OCI-LY7 (cell line): ENCODE measurements around the gene STIM1. TPM values are rescaled to one million over a fixed set of nuclear protein-coding genes. Genes with fewer than 3 reads are reported as not detected.

Experiments
- BruUV-seq: library from RNA; stranded (reverse); fragments of 400-500 nt; replicated peaks from 2 replicates; lab custom pipeline; 2021; lab: Mats Ljungman, UMichigan
- CTCF ChIA-PET: fragments of 300-600 bp; sonication (Branson Sonifier 250); formaldehyde crosslinking; loops from one replicate; lab custom pipeline; 2022; ENCODE audit warnings: antibody characterized with exemption; ENCODE audit not compliant: unreplicated experiment; lab: Charles Lee
- POLR2A ChIA-PET: fragments of 300-600 bp; sonication (Branson Sonifier 250); formaldehyde crosslinking; loops from one replicate; lab custom pipeline; 2022; ENCODE audit warnings: antibody characterized with exemption; lab: Charles Lee
- DNase-seq: peaks from one replicate; pipeline ENCODE4 v3.0.0-alpha.2; 2015; ENCODE audit warnings: low spot score
- H2AFZ ChIP-seq: fragments of 200-600 bp; sonication (generic), shearing (Covaris generic); 2 replicates; pipeline ENCODE4 v1.6.1; 2014; ENCODE audit warnings: mild to moderate bottlenecking, antibody characterized with exemption, low read length, moderate library complexity
- H3K27ac ChIP-seq: fragments of 200-600 bp; sonication (generic); 2 replicates; pipeline ENCODE4 v1.5.1; 2014; ENCODE audit warnings: mixed run types, low read depth, mild to moderate bottlenecking, moderate library complexity, low read length, inconsistent platforms; ENCODE audit not compliant: poor library complexity, severe bottlenecking
- H3K36me3 ChIP-seq: fragments of 200-600 bp; sonication (generic); 2 replicates; pipeline ENCODE4 v1.6.1; 2014; ENCODE audit warnings: mild to moderate bottlenecking, antibody characterized with exemption, low read length, moderate library complexity, mixed read lengths; ENCODE audit not compliant: insufficient read depth
- H3K4me1 ChIP-seq: fragments of 200-600 bp; sonication (generic); 2 replicates; pipeline ENCODE4 v1.5.1; 2014; ENCODE audit warnings: mild to moderate bottlenecking, low read length; ENCODE audit not compliant: insufficient read depth, poor library complexity, severe bottlenecking
- H3K4me2 ChIP-seq: fragments of 200-600 bp; sonication (generic); 2 replicates; pipeline ENCODE4 v1.6.1; 2014; ENCODE audit warnings: mild to moderate bottlenecking, low read length
- H3K4me3 ChIP-seq: fragments of 200-600 bp; sonication (generic); 2 replicates; pipeline ENCODE4 v1.5.1; 2014; ENCODE audit warnings: mild to moderate bottlenecking, low read depth, low read length; ENCODE audit not compliant: poor library complexity, severe bottlenecking
- H3K79me2 ChIP-seq: fragments of 200-600 bp; sonication (generic); 2 replicates; pipeline ENCODE4 v1.6.1; 2016; ENCODE audit warnings: low read depth, mild to moderate bottlenecking, low read length, moderate library complexity, mixed read lengths; ENCODE audit not compliant: insufficient read depth
- H3K9me2 ChIP-seq: fragments of 200-600 bp; sonication (generic); 2 replicates; pipeline ENCODE4 v1.6.1; 2016; ENCODE audit warnings: mild to moderate bottlenecking, low read length, mixed read lengths; ENCODE audit not compliant: insufficient read depth
- H3K9me3 ChIP-seq: fragments of 200-600 bp; sonication (generic); 2 replicates; pipeline ENCODE4 v1.6.1; 2014; ENCODE audit warnings: mild to moderate bottlenecking, mixed run types, low read length, mixed read lengths
- H4K20me1 ChIP-seq: fragments of 200-600 bp; sonication (generic); 2 replicates; pipeline ENCODE4 v1.6.1; 2014; ENCODE audit warnings: mild to moderate bottlenecking, antibody characterized with exemption, low read length, moderate library complexity, mixed read lengths; ENCODE audit not compliant: insufficient read depth
- CTCF ChIP-seq: fragments of 200-600 bp; sonication (generic); conservative IDR thresholded peaks from 2 replicates; pipeline ENCODE4 v1.5.1; 2014; ENCODE audit warnings: mild to moderate bottlenecking, antibody characterized with exemption, low read length, moderate library complexity, mixed read lengths
- EZH2phosphoT487 ChIP-seq: fragments of 200-600 bp; sonication (generic); IDR thresholded peaks from 2 replicates; pipeline ENCODE4 v1.6.1; 2018; ENCODE audit warnings: low read depth, borderline replicate concordance, mild to moderate bottlenecking, mixed run types, antibody characterized with exemption, low read length, moderate library complexity, mixed read lengths
- intact Hi-C: fragments of 100-400 bp; cut with micrococcal nuclease; formaldehyde crosslinking; loops from one replicate; pipeline ENCODE4 v1.10.0; 2022; ENCODE audit not compliant: unreplicated experiment
- total RNA-seq, 2 experiments: library from RNA; depleted of rRNA in 1 of 2; stranded (reverse); fragments of >200 nt in 1 of 2; shearing (Covaris generic) in 1 of 2; gene quantifications; 2 replicates each; pipeline ENCODE4 v1.2.3, GENCODE V29; 2014 to 2022

The STIM1 gene
- total RNA-seq, 2 experiments from 2014 or later = 21.0 to 49.1 TPM

GRCh38 chr11:3849297-3849874, 6.1 kb upstream of the STIM1 start:
- Histone ChIP-seq H3K9me3 (no peaks in the 10 kb centered on the region), H3K79me2 (no peaks in the 10 kb centered on the region), H3K4me3 (no peak overlapping the region), H3K36me3 (no peaks in the 10 kb centered on the region), H3K4me2 (no peak overlapping the region), H4K20me1 (no peaks in the 10 kb centered on the region), H3K4me1 (peaks cover 20% of the 10 kb centered on the region), H3K27ac (no peak overlapping the region), H2AFZ (no peak overlapping the region), H3K9me2 (no peaks in the 10 kb centered on the region)
- intact Hi-C loops = loop anchor here (1.0 kb wide), 1 partner anchor 223 kb away; no protein-coding TSS in a partner anchor
- POLR2A ChIA-PET = interaction anchor here (0.6 to 3.7 kb wide), 7 partner anchors 8 to 232 kb away, joined by 3 to 21 read pairs (median 4); partner anchors contain the start of gene RHOG
- TF ChIP-seq EZH2phosphoT487 (no peak), CTCF (peak; percentile 91)
- peak; percentile 69 for DNase-seq
- CTCF ChIA-PET = interaction anchor here (0.7 to 4.7 kb wide), 6 partner anchors 8 to 223 kb away, joined by 3 to 36 read pairs (median 4); partner anchors contain the start of gene RHOG
- BruUV-seq = no TSS peak

- Histone ChIP-seq H3K36me3 (no peaks in the 10 kb centered on the region), H3K4me1 (peaks cover 45% of the 10 kb centered on the region), H3K4me2 (peak overlapping the region; percentile 84), H3K27ac (peak overlapping the region; percentile 94), H3K4me3 (peak overlapping the region; percentile 81), H3K9me2 (no peaks in the 10 kb centered on the region), H3K79me2 (peaks cover 29% of the 10 kb centered on the region), H2AFZ (peak overlapping the region; percentile 86; the same call in 1 of the 2 replicates), H3K9me3 (no peaks in the 10 kb centered on the region), H4K20me1 (no peaks in the 10 kb centered on the region)
- intact Hi-C loops = loop anchor here (10.0 kb wide), 1 partner anchor 131 kb away; no protein-coding TSS in a partner anchor
- DNase-seq = no peak
- CTCF ChIA-PET = interaction anchor here (0.7 to 3.2 kb wide), 7 partner anchors 12 to 219 kb away, joined by 3 to 32 read pairs (median 7); partner anchors contain the start of gene RHOG
- TF ChIP-seq EZH2phosphoT487 (no peak), CTCF (no peak)
- POLR2A ChIA-PET = interaction anchor here (0.8 to 4.8 kb wide), 17 partner anchors 9 to 226 kb away, joined by 3 to 75 read pairs (median 9); partner anchors contain the start of gene RHOG
- BruUV-seq = no TSS peak
These were observed 2.0 kb upstream of the STIM1 start for GRCh38 chr11:3853545-3853842.
